SK-N-SH treated with all-trans-retinoic acid at 6 μM for 48 hours (cell line): Measurements from ENCODE around the gene PARP15.

ENCODE experiments used
- CREB5 ChIP-seq: fragments of 250-450 bp; sonication (Bioruptor Pico); IDR thresholded peaks from 2 replicates; pipeline ENCODE4 v1.5.1; 2020; ENCODE audit warnings: low read depth, mild to moderate bottlenecking, moderate library complexity
- CSDC2 ChIP-seq: fragments of 250-450 bp; sonication (Bioruptor Pico); IDR thresholded peaks from 2 replicates; pipeline ENCODE4 v1.5.0; 2020; ENCODE audit warnings: mild to moderate bottlenecking, moderate library complexity
- OSR1 ChIP-seq: fragments of 250-450 bp; sonication (Bioruptor Pico); IDR thresholded peaks from 2 replicates; pipeline ENCODE4 v1.8.0; 2022; ENCODE audit warnings: moderate library complexity, mild to moderate bottlenecking, inconsistent platforms
- PATZ1 ChIP-seq: fragments of 250-450 bp; sonication (Bioruptor Pico); IDR thresholded peaks from 2 replicates; pipeline ENCODE4 v1.8.0; 2020; ENCODE audit warnings: mild to moderate bottlenecking, moderate library complexity, borderline replicate concordance
- ZFP30 ChIP-seq: fragments of 450-650 bp; formaldehyde crosslinking; IDR thresholded peaks from 2 replicates; pipeline ENCODE4 v1.5.0; 2022; ENCODE audit warnings: mild to moderate bottlenecking, moderate library complexity
- ZNF70 ChIP-seq: fragments of 450-650 bp; formaldehyde crosslinking; IDR thresholded peaks from 2 replicates; pipeline ENCODE4 v1.5.0; 2020; ENCODE audit warnings: mild to moderate bottlenecking, moderate library complexity
- ZNF8 ChIP-seq: fragments of 450-650 bp; formaldehyde crosslinking; IDR thresholded peaks from 2 replicates; pipeline ENCODE4 v1.5.0; 2020; ENCODE audit warnings: mild to moderate bottlenecking, moderate library complexity

- no peak for TF ChIP-seq OSR1
- TF ChIP-seq CREB5 (CRISPR knock-in tag) = no peak
- TF ChIP-seq CSDC2 (CRISPR knock-in tag) = no peak
- no peak for TF ChIP-seq ZFP30 (CRISPR knock-in tag)
- TF ChIP-seq ZNF8 = no peak
- no peak for TF ChIP-seq ZNF70
- TF ChIP-seq PATZ1 (CRISPR knock-in tag) = no peak
These were observed 25.6 kb downstream of the PARP15 start for GRCh38 chr3:122603056-122603455.
